K562 (cell line): ENCODE data around the gene EXOC6. TPM values are rescaled to one million over a fixed set of nuclear protein-coding genes. Genes with fewer than 3 reads are reported as not detected.

Source experiments
- ARNT ChIP-seq, 2 experiments: fragments of 450-650 bp; IDR thresholded peaks; 2 replicates each; pipeline ENCODE4 v1.6.1; 2016; ENCODE audit warnings: mild to moderate bottlenecking in 1 of 2
- CEBPG ChIP-seq, 3 experiments: fragments of 200-800 bp in 1 of 3; sonication (Bioruptor generic) in 1 of 3; sonication (generic) in 1 of 3; formaldehyde crosslinking in 1 of 3; IDR thresholded peaks in 2 of 3; conservative IDR thresholded peaks in 1 of 3; 2 replicates each; pipeline versions ENCODE4 v1.6.1 to v1.8.0; 2016 to 2022; ENCODE audit warnings: missing compliant biosample characterization in 2 of 3, missing genetic modification characterization in 2 of 3, mild to moderate bottlenecking in 1 of 3, missing genetic modification reagents in 1 of 3
- FIP1L1 ChIP-seq: fragments of 200-400 bp; formaldehyde crosslinking; IDR thresholded peaks from 2 replicates; pipeline ENCODE4 v1.6.1; 2018; ENCODE audit warnings: mild to moderate bottlenecking, low read depth, low read length; ENCODE audit not compliant: poor library complexity, severe bottlenecking
- FOXA1 ChIP-seq: fragments of 450-650 bp; IDR thresholded peaks from 2 replicates; pipeline ENCODE4 v1.6.1; 2016; ENCODE audit warnings: mild to moderate bottlenecking, borderline replicate concordance
- FOXA3 ChIP-seq, 2 experiments: fragments of 450-650 bp in 1 of 2; sonication (generic) in 1 of 2; formaldehyde crosslinking; IDR thresholded peaks in 1 of 2; conservative IDR thresholded peaks in 1 of 2; 2 replicates each; pipeline versions ENCODE4 v1.4.0 to v1.8.0; 2020 to 2022; ENCODE audit warnings: mild to moderate bottlenecking in 2 of 2, missing genetic modification reagents in 1 of 2
- HDAC6 ChIP-seq: IDR thresholded peaks from 2 replicates; pipeline ENCODE4 v1.6.1; 2012; ENCODE audit warnings: low read depth, mild to moderate bottlenecking, control low read depth, inconsistent platforms, low read length, moderate library complexity
- HLTF ChIP-seq: fragments of 450-650 bp; IDR thresholded peaks from 2 replicates; pipeline ENCODE4 v1.6.1; 2016
- KLF1 ChIP-seq: fragments of 450-650 bp; IDR thresholded peaks from 2 replicates; pipeline ENCODE4 v1.6.1; 2016; ENCODE audit warnings: missing genetic modification characterization, missing compliant biosample characterization
- MAFG ChIP-seq: fragments of 450-650 bp; conservative IDR thresholded peaks from 2 replicates; pipeline ENCODE4 v1.6.1; 2016; ENCODE audit warnings: missing genetic modification characterization, missing compliant biosample characterization
- MTA2 ChIP-seq: fragments of 450-650 bp; IDR thresholded peaks from 2 replicates; pipeline ENCODE4 v1.6.1; 2016; ENCODE audit warnings: low read depth
- NFXL1 ChIP-seq: fragments of 450-650 bp; formaldehyde crosslinking; IDR thresholded peaks from 2 replicates; pipeline ENCODE4 v1.4.0; 2021; ENCODE audit warnings: mild to moderate bottlenecking
- PHF21A ChIP-seq: fragments of 450-650 bp; IDR thresholded peaks from 2 replicates; pipeline ENCODE4 v1.6.1; 2017; ENCODE audit warnings: low read depth, borderline replicate concordance
- POLR2AphosphoS2 ChIP-seq: IDR thresholded peaks from 2 replicates; pipeline ENCODE4 v1.6.1; 2012; ENCODE audit warnings: low read length, improper control_type of control experiment
- RBM25 ChIP-seq: fragments of 200-400 bp; formaldehyde crosslinking; IDR thresholded peaks from 2 replicates; pipeline ENCODE4 v1.6.1; 2018; ENCODE audit warnings: low read length, low read depth, moderate library complexity; ENCODE audit not compliant: severe bottlenecking
- SREBF2 ChIP-seq: sonication (generic); formaldehyde crosslinking; IDR thresholded peaks from 2 replicates; pipeline ENCODE4 v1.4.0; 2020; ENCODE audit warnings: mild to moderate bottlenecking, missing genetic modification reagents
- TCF3 ChIP-seq: sonication (generic); formaldehyde crosslinking; IDR thresholded peaks from 2 replicates; pipeline ENCODE4 v1.4.0; 2020; ENCODE audit warnings: mild to moderate bottlenecking, missing genetic modification reagents
- ZC3H4 ChIP-seq: sonication (generic); formaldehyde crosslinking; IDR thresholded peaks from 2 replicates; pipeline ENCODE4 v1.9.0; 2021; ENCODE audit warnings: missing genetic modification reagents, borderline replicate concordance
- ZNF354B ChIP-seq: fragments of 250-450 bp; sonication (Bioruptor Pico); IDR thresholded peaks from 2 replicates; pipeline ENCODE4 v1.4.0; 2020
- ZNF431 ChIP-seq: sonication (generic); formaldehyde crosslinking; IDR thresholded peaks from 2 replicates; pipeline ENCODE4 v1.8.0; 2022; ENCODE audit warnings: mild to moderate bottlenecking, missing genetic modification reagents
- polyA plus RNA-seq, 8 experiments: library from polyadenylated mRNA; depleted of rRNA in 4 of 8; stranded (reverse) in 5 of 8; unstranded in 3 of 8; fragments of >200 nt; fragmentation: Nextera tagmentation in 2 of 8; fragmentation: Illumina TruSeq in 1 of 8; extraction: Ambion mirVana in 2 of 8; extraction: Trizol in 1 of 8; gene quantifications; 2 replicates each; pipeline versions ENCODE4 v1.2.1 to v1.2.3, GENCODE V29; 2011 to 2014; ENCODE audit warnings: inconsistent platforms in 1 of 8, missing spikeins in 1 of 8
- total RNA-seq, 7 experiments: library from RNA; depleted of rRNA in 6 of 7; stranded (reverse); fragments of >200 nt in 6 of 7; fragmentation: Illumina TruSeq in 2 of 7; extraction: Trizol in 2 of 7; gene quantifications; 2 replicates each; pipeline versions ENCODE4 v1.2.1 to v1.2.3, GENCODE V29; 2011 to 2021; ENCODE audit warnings: low replicate concordance in 1 of 7
- TF ChIP-seq, protein P1 (sequence below): fragments of 450-650 bp; IDR thresholded peaks from 2 replicates; pipeline ENCODE4 v1.6.1; 2016; ENCODE audit warnings: mild to moderate bottlenecking
- TF ChIP-seq, protein P2 (sequence below): fragments of 450-650 bp; IDR thresholded peaks from 2 replicates; pipeline ENCODE4 v1.6.1; 2016; ENCODE audit warnings: antibody characterized with exemption
- TF ChIP-seq, protein P3 (sequence below): fragments of 250-450 bp; sonication (Bioruptor Pico); IDR thresholded peaks from 2 replicates; pipeline ENCODE4 v1.4.0; 2020; ENCODE audit warnings: borderline replicate concordance
- TF ChIP-seq, protein P4 (sequence below): IDR thresholded peaks from 2 replicates; pipeline ENCODE4 v1.6.1; 2016; ENCODE audit warnings: missing genetic modification characterization, missing compliant biosample characterization

The EXOC6 gene
- total and polyA plus RNA-seq, 9 of the 15 experiments (the other 6 are each of a cell fraction or from before 2014, with no cell fraction given): 13.9 to 42.8 (median 24.9) TPM

DNA sequence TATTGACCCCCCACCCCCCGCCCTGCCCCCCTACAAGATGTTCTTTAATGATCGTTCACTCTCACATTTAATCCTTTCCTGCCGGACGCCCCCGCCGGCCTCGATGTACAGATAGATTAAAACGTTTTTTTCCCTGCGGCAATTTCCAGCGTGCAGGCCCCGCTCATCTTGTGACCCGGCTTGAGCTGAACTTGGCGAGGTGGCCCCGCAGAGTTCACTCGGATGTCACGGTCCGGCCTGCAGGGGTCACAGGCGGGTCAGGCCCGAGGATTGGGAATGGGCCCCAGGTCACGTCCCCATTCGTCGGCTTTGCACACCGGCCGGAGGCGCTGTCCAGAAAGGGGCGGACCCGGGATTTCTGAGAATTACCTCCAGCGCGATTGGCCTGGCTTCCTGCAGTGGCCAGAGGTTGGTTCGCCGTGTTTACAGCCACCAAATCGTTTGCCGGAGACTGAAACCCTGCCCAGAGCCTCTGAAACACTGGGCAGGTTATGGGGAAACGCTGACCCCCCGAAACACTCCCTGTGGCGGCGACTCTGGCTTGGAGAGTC lies 223.4 kb downstream of the EXOC6 start (continued):
- TF ChIP-seq, protein P1, sequence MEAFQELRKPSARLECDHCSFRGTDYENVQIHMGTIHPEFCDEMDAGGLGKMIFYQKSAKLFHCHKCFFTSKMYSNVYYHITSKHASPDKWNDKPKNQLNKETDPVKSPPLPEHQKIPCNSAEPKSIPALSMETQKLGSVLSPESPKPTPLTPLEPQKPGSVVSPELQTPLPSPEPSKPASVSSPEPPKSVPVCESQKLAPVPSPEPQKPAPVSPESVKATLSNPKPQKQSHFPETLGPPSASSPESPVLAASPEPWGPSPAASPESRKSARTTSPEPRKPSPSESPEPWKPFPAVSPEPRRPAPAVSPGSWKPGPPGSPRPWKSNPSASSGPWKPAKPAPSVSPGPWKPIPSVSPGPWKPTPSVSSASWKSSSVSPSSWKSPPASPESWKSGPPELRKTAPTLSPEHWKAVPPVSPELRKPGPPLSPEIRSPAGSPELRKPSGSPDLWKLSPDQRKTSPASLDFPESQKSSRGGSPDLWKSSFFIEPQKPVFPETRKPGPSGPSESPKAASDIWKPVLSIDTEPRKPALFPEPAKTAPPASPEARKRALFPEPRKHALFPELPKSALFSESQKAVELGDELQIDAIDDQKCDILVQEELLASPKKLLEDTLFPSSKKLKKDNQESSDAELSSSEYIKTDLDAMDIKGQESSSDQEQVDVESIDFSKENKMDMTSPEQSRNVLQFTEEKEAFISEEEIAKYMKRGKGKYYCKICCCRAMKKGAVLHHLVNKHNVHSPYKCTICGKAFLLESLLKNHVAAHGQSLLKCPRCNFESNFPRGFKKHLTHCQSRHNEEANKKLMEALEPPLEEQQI: no peak
- TF ChIP-seq SREBF2 (CRISPR knock-in tag) (no peak), RBM25 (no peak), MTA2 (no peak), ZNF354B (CRISPR knock-in tag) (no peak), MAFG (no peak), ZNF431 (no peak), ARNT (IDR thresholded peaks at IDR 0.05) (peak in 1 of 2 experiments; percentile 43; a peak in 1 of 4 replicates), TCF3 (CRISPR knock-in tag) (peak; percentile 30; the same call in 1 of the 2 replicates), HLTF (no peak), ZC3H4 (CRISPR knock-in tag) (no peak), FOXA1 (no peak), FOXA3 (CRISPR knock-in tag; conservative IDR thresholded peaks at IDR 0.05 in 1 of 2, IDR thresholded peaks at IDR 0.05 in 1 of 2) (peak in 1 of 2 experiments; percentile 51; a peak in 1 of 4 replicates), POLR2AphosphoS2 (no peak), KLF1 (tag) (no peak), CEBPG (CRISPR knock-in tag; IDR thresholded peaks at IDR 0.05) (no peak), CEBPG (tag; conservative IDR thresholded peaks at IDR 0.05 in 1 of 2, IDR thresholded peaks at IDR 0.05 in 1 of 2) (no peak), FIP1L1 (no peak), HDAC6 (no peak), NFXL1 (CRISPR knock-in tag) (no peak), PHF21A (no peak)
- TF ChIP-seq, protein P2, sequence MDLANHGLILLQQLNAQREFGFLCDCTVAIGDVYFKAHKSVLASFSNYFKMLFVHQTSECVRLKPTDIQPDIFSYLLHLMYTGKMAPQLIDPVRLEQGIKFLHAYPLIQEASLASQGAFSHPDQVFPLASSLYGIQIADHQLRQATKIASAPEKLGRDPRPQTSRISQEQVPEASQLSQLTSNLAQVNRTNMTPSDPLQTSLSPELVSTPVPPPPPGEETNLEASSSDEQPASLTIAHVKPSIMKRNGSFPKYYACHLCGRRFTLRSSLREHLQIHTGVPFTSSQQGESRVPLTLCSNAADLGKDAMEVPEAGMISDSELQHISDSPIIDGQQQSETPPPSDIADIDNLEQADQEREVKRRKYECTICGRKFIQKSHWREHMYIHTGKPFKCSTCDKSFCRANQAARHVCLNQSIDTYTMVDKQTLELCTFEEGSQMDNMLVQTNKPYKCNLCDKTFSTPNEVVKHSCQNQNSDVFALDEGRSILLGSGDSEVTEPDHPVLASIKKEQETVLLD: no peak
- TF ChIP-seq, protein P3, sequence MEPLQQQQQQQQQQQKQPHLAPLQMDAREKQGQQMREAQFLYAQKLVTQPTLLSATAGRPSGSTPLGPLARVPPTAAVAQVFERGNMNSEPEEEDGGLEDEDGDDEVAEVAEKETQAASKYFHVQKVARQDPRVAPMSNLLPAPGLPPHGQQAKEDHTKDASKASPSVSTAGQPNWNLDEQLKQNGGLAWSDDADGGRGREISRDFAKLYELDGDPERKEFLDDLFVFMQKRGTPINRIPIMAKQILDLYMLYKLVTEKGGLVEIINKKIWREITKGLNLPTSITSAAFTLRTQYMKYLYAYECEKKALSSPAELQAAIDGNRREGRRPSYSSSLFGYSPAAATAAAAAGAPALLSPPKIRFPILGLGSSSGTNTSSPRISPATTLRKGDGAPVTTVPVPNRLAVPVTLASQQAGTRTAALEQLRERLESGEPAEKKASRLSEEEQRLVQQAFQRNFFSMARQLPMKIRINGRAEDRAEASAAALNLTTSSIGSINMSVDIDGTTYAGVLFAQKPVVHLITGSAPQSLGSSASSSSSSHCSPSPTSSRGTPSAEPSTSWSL (CRISPR knock-in tag): no peak
- TF ChIP-seq, protein P4, sequence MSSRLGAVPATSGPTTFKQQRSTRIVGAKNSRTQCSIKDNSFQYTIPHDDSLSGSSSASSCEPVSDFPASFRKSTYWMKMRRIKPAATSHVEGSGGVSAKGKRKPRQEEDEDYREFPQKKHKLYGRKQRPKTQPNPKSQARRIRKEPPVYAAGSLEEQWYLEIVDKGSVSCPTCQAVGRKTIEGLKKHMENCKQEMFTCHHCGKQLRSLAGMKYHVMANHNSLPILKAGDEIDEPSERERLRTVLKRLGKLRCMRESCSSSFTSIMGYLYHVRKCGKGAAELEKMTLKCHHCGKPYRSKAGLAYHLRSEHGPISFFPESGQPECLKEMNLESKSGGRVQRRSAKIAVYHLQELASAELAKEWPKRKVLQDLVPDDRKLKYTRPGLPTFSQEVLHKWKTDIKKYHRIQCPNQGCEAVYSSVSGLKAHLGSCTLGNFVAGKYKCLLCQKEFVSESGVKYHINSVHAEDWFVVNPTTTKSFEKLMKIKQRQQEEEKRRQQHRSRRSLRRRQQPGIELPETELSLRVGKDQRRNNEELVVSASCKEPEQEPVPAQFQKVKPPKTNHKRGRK (tag): no peak
